ENCODE data around the gene CD46. TPM values are rescaled to one million over a fixed set of nuclear protein-coding genes. Genes with fewer than 3 reads are reported as not detected.

The CD46 gene
- total RNA-seq, 5 donors from 2014 or later (not counting 1 experiment from before 2014, with no cell fraction given), result 123 to 152 (median 145) TPM

GRCh38 chr1:207840380-207840779 lies 88.5 kb downstream of the CD46 start:
- ChIA-PET CTCF (no interaction called here), POLR2A (interaction anchor here in 1 of 2 donors (0.6 kb wide), 1 partner anchor 9 kb away, joined by 3 read pairs; no protein-coding TSS in a partner anchor)
- Histone ChIP-seq H3K4me1 (ENCODE audit: control insufficient read depth in 1 of 2, extremely low read depth in 1 of 2, insufficient read depth in 2 of 2, low read length in 2 of 2) (peaks cover 0 to 55% of the 10 kb centered on the region in 2 experiments), H3K4me3 (ENCODE audit: control insufficient read depth in 1 of 2, extremely low read depth in 1 of 2, low read length in 1 of 2) (no peak overlapping the region), H3K9me3 (no peaks in the 10 kb centered on the region), H3K36me3 (ENCODE audit: control insufficient read depth in 2 of 2, extremely low read depth in 1 of 2, insufficient read depth in 1 of 2, low read length in 1 of 2) (peaks cover 3 to 26% of the 10 kb centered on the region in 2 donors), H3K27ac (ENCODE audit: low read length) (no peak overlapping the region), H3K27me3 (replicated peaks in 1 of 2; ENCODE audit: control insufficient read depth in 2 of 2, extremely low read depth in 1 of 2, insufficient read depth in 2 of 2, low read length in 1 of 2) (no peaks in the 10 kb centered on the region)
- Mint-ChIP-seq H3K9me3 (no peaks in the 10 kb centered on the region), H3K36me3 (peaks cover 39% of the 10 kb centered on the region), H3K4me1 (peaks cover 84 to 92% (median 91%) of the 10 kb centered on the region in 3 donors), H3K27me3 (no peaks in the 10 kb centered on the region), H3K27ac (peak overlapping the region in 1 of 2 donors; percentile 32), H3K4me3 (no peak overlapping the region)
- ATAC-seq (replicated peaks in 1 of 4) (no peak), DNase-seq (peak in 1 of 35 experiments; percentile 10)
- WGBS (ENCODE audit: insufficient coverage), result 100% methylated on average over 1 of the region's 2 CpGs

GRCh38 chr1:207841293-207841692 lies 89.4 kb downstream of the CD46 start:
- POLR2A ChIA-PET, result interaction anchor here (0.6 to 1.5 kb wide), 4 partner anchors 12 to 82 kb away, joined by 3 to 6 read pairs (median 4); no protein-coding TSS in a partner anchor
- no peaks in the 10 kb centered on the region for H3K27me3 Mint-ChIP-seq
- H3K36me3 ChIP-seq (ENCODE audit: control insufficient read depth in 2 of 2, extremely low read depth in 1 of 2, insufficient read depth in 1 of 2, low read length in 1 of 2), result peaks cover 3 to 26% of the 10 kb centered on the region in 2 donors
- H3K4me1 Mint-ChIP-seq, result peaks cover 84 to 92% (median 90%) of the 10 kb centered on the region in 3 donors
- WGBS (ENCODE audit: insufficient coverage), result no CpG with 5 or more reads among the region's 1 CpG
- no peaks in the 10 kb centered on the region for H3K27me3 ChIP-seq (replicated peaks in 1 of 2; ENCODE audit: control insufficient read depth in 2 of 2, extremely low read depth in 1 of 2, insufficient read depth in 2 of 2, low read length in 1 of 2)
- H3K27ac ChIP-seq (ENCODE audit: low read length), result no peak overlapping the region
- H3K4me1 ChIP-seq (ENCODE audit: control insufficient read depth in 1 of 2, extremely low read depth in 1 of 2, insufficient read depth in 2 of 2, low read length in 2 of 2), result peaks cover 0 to 47% of the 10 kb centered on the region in 2 experiments
- ATAC-seq (replicated peaks in 1 of 4), result no peak
- peak overlapping the region; percentile 48 to 50 for H3K27ac Mint-ChIP-seq
- no peak overlapping the region for H3K4me3 Mint-ChIP-seq
- H3K36me3 Mint-ChIP-seq, result peaks cover 36% of the 10 kb centered on the region
- CTCF ChIA-PET, result interaction anchor here in 1 of 2 donors (1.4 to 1.6 kb wide), 2 partner anchors 12 to 28 kb away, joined by 4 read pairs; no protein-coding TSS in a partner anchor
- no peaks in the 10 kb centered on the region for H3K9me3 Mint-ChIP-seq
- no peak overlapping the region for H3K4me3 ChIP-seq (ENCODE audit: control insufficient read depth in 1 of 2, extremely low read depth in 1 of 2, low read length in 1 of 2)
- H3K9me3 ChIP-seq, result no peaks in the 10 kb centered on the region
- DNase-seq, result no peak

GRCh38 chr1:207841901-207842300 lies 90.0 kb downstream of the CD46 start:
- Histone ChIP-seq H3K9me3 (no peaks in the 10 kb centered on the region), H3K4me1 (ENCODE audit: control insufficient read depth in 1 of 2, extremely low read depth in 1 of 2, insufficient read depth in 2 of 2, low read length in 2 of 2) (peaks cover 0 to 41% of the 10 kb centered on the region in 2 experiments), H3K27me3 (replicated peaks in 1 of 2; ENCODE audit: control insufficient read depth in 2 of 2, extremely low read depth in 1 of 2, insufficient read depth in 2 of 2, low read length in 1 of 2) (no peaks in the 10 kb centered on the region), H3K4me3 (ENCODE audit: control insufficient read depth in 1 of 2, extremely low read depth in 1 of 2, low read length in 1 of 2) (no peak overlapping the region), H3K27ac (ENCODE audit: low read length) (no peak overlapping the region), H3K36me3 (ENCODE audit: control insufficient read depth in 2 of 2, extremely low read depth in 1 of 2, insufficient read depth in 1 of 2, low read length in 1 of 2) (peaks cover 2 to 26% of the 10 kb centered on the region in 2 donors)
- Mint-ChIP-seq H3K4me3 (no peak overlapping the region), H3K36me3 (peaks cover 34% of the 10 kb centered on the region), H3K4me1 (peaks cover 83 to 90% (median 89%) of the 10 kb centered on the region in 3 donors), H3K27me3 (no peaks in the 10 kb centered on the region), H3K9me3 (no peaks in the 10 kb centered on the region), H3K27ac (peak overlapping the region; percentile 27 to 48)
- POLR2A ChIA-PET, result interaction anchor here (0.6 to 1.5 kb wide), 4 partner anchors 13 to 82 kb away, joined by 3 to 6 read pairs (median 4); no protein-coding TSS in a partner anchor
- no peak for ATAC-seq (replicated peaks in 1 of 4)
- 100% methylated on average over 1 of the region's 4 CpGs for WGBS (ENCODE audit: insufficient coverage)
- peak in 1 of 35 experiments; percentile 19 for DNase-seq
- CTCF ChIA-PET, result interaction anchor here in 1 of 2 donors (0.7 to 1.6 kb wide), 5 partner anchors 13 to 43 kb away, joined by 3 to 4 read pairs (median 3); no protein-coding TSS in a partner anchor

DNA sequence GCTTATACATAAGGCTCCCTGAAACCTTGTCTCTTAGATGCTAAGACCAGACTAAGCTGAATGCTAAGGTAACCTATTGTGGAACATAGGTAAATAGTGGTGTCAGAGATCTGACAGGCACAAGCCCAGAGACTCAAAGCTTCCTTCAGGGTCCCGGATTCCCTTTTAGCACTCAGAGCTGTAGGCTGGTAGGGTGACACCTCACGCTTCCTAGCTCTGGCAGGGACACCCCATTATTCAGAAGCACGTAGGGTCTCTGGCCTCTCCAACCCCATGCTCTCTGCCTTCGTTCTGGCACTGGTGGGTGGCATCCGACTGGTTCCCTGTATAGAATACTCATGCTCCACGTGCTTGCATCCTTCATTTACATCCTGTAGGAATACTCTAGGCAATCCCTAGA lies 90.7 kb downstream of the CD46 start:
- ChIA-PET POLR2A (interaction anchor here (0.6 to 1.5 kb wide), 3 partner anchors 13 to 93 kb away, joined by 4 to 6 read pairs (median 5); no protein-coding TSS in a partner anchor), CTCF (interaction anchor here (0.6 to 1.4 kb wide), 5 partner anchors 23 to 43 kb away, joined by 3 to 7 read pairs (median 3); no protein-coding TSS in a partner anchor)
- Histone ChIP-seq H3K9me3 (no peaks in the 10 kb centered on the region), H3K27me3 (replicated peaks in 1 of 2; ENCODE audit: control insufficient read depth in 2 of 2, extremely low read depth in 1 of 2, insufficient read depth in 2 of 2, low read length in 1 of 2) (no peaks in the 10 kb centered on the region), H3K4me1 (ENCODE audit: control insufficient read depth in 1 of 2, extremely low read depth in 1 of 2, insufficient read depth in 2 of 2, low read length in 2 of 2) (peaks cover 0 to 39% of the 10 kb centered on the region in 2 experiments), H3K4me3 (ENCODE audit: control insufficient read depth in 1 of 2, extremely low read depth in 1 of 2, low read length in 1 of 2) (no peak overlapping the region), H3K27ac (ENCODE audit: low read length) (no peak overlapping the region), H3K36me3 (ENCODE audit: control insufficient read depth in 2 of 2, extremely low read depth in 1 of 2, insufficient read depth in 1 of 2, low read length in 1 of 2) (peaks cover 0 to 22% of the 10 kb centered on the region in 2 donors)
- peak overlapping the region in 1 of 2 donors; percentile 33 for H3K27ac Mint-ChIP-seq
- H3K4me1 Mint-ChIP-seq, result peaks cover 81 to 89% (median 86%) of the 10 kb centered on the region in 3 donors
- WGBS (ENCODE audit: insufficient coverage), result 100% methylated on average over 4 of the region's 6 CpGs
- peaks cover 34% of the 10 kb centered on the region for H3K36me3 Mint-ChIP-seq
- DNase-seq, result no peak
- no peak for ATAC-seq (replicated peaks in 1 of 4)
- no peak overlapping the region for H3K4me3 Mint-ChIP-seq
- no peaks in the 10 kb centered on the region for H3K9me3 Mint-ChIP-seq
- H3K27me3 Mint-ChIP-seq, result no peaks in the 10 kb centered on the region

- Histone ChIP-seq H3K27ac (ENCODE audit: low read length) (no peak overlapping the region), H3K9me3 (no peaks in the 10 kb centered on the region), H3K4me3 (ENCODE audit: control insufficient read depth in 1 of 2, extremely low read depth in 1 of 2, low read length in 1 of 2) (no peak overlapping the region), H3K4me1 (ENCODE audit: control insufficient read depth in 1 of 2, extremely low read depth in 1 of 2, insufficient read depth in 2 of 2, low read length in 2 of 2) (peaks cover 6 to 40% of the 10 kb centered on the region in 2 experiments), H3K27me3 (replicated peaks in 1 of 2; ENCODE audit: control insufficient read depth in 2 of 2, extremely low read depth in 1 of 2, insufficient read depth in 2 of 2, low read length in 1 of 2) (no peaks in the 10 kb centered on the region), H3K36me3 (ENCODE audit: control insufficient read depth in 2 of 2, extremely low read depth in 1 of 2, insufficient read depth in 1 of 2, low read length in 1 of 2) (peaks cover 0 to 22% of the 10 kb centered on the region in 2 donors)
- DNase-seq (no peak), ATAC-seq (replicated peaks in 1 of 4) (no peak)
- Mint-ChIP-seq H3K27me3 (no peaks in the 10 kb centered on the region), H3K4me3 (no peak overlapping the region), H3K4me1 (peaks cover 81 to 89% (median 85%) of the 10 kb centered on the region in 3 donors), H3K27ac (peak overlapping the region; percentile 15 to 53), H3K9me3 (no peaks in the 10 kb centered on the region), H3K36me3 (peaks cover 28% of the 10 kb centered on the region)
- ChIA-PET CTCF (no interaction called here), POLR2A (no interaction called here)
- 100% methylated on average over 1 of the region's 2 CpGs for WGBS (ENCODE audit: insufficient coverage)
Measured at GRCh38 chr1:207844371-207844770, 92.5 kb downstream of the CD46 start.

Measured in T-cell (primary cell).